Vagina (tissue), 2 donors: ENCODE measurements around the gene DNM3. TPM values are rescaled to one million over a fixed set of nuclear protein-coding genes. Genes with fewer than 3 reads are reported as not detected.

Experiments used
- DNase-seq, 2 donors: peaks; one replicate each; pipeline ENCODE4 v3.0.0-alpha.2; 2017; ENCODE audit errors: extremely low spot score in 2 of 2
- H3K27ac ChIP-seq: fragments of 200-600 bp; sonication (generic); one replicate; pipeline ENCODE4 v1.5.1; 2019
- H3K27me3 ChIP-seq: fragments of 200-600 bp; sonication (generic); one replicate; pipeline ENCODE4 v1.5.1; 2019
- H3K36me3 ChIP-seq, 2 donors: fragments of 200-600 bp; sonication (generic); one replicate each; pipeline ENCODE4 v1.5.1; 2017 to 2019
- H3K4me1 ChIP-seq: fragments of 200-600 bp; sonication (generic); one replicate; pipeline ENCODE4 v1.5.1; 2019
- H3K4me3 ChIP-seq, 2 donors: fragments of 200-600 bp; sonication (generic); 1 replicate in 1 of 2; 2 replicates in 1 of 2; pipeline ENCODE4 v1.5.1; 2016 to 2019
- H3K9me3 ChIP-seq: fragments of 200-600 bp; sonication (generic); one replicate; pipeline ENCODE4 v1.5.1; 2019
- POLR2A ChIP-seq, 2 donors: fragments of 450-650 bp; IDR thresholded peaks; one replicate each; pipeline ENCODE4 v1.6.1; 2017; ENCODE audit warnings: antibody characterized with exemption in 2 of 2, mild to moderate bottlenecking in 2 of 2, moderate library complexity in 2 of 2
- POLR2AphosphoS5 ChIP-seq, 2 donors: sonication (generic); formaldehyde crosslinking; IDR thresholded peaks; one replicate each; pipeline ENCODE4 v1.9.0; 2017; ENCODE audit warnings: antibody characterized with exemption in 2 of 2, mild to moderate bottlenecking in 2 of 2, low read depth in 1 of 2; ENCODE audit not compliant: insufficient read depth in 1 of 2
- intact Hi-C: fragments of 100-400 bp; cut with DNase I; formaldehyde crosslinking; loops from one replicate; pipeline ENCODE4 v1.15.1; 2023
- total RNA-seq: library from RNA; depleted of rRNA; stranded (reverse); fragments of >200 nt; gene quantifications from one replicate; pipeline ENCODE4 v1.2.3, GENCODE V29; 2016
- TF ChIP-seq, protein P1 (sequence below), 3 experiments: fragments of 450-650 bp in 2 of 3; fragments of 200-600 bp in 1 of 3; sonication (generic) in 1 of 3; IDR thresholded peaks; one replicate each; pipeline ENCODE4 v1.5.1; 2017 to 2019; ENCODE audit warnings: antibody characterized with exemption in 3 of 3, mild to moderate bottlenecking in 2 of 3, moderate library complexity in 2 of 3

The DNM3 gene
- total RNA-seq, 1 donor from 2014 or later = 15.5 TPM

- Histone ChIP-seq H3K4me3 (no peak overlapping the region), H3K36me3 (no peaks in the 10 kb centered on the region), H3K27me3 (no peaks in the 10 kb centered on the region), H3K4me1 (peaks cover under 1% of the 10 kb centered on the region), H3K27ac (no peak overlapping the region), H3K9me3 (no peaks in the 10 kb centered on the region)
- TF ChIP-seq POLR2AphosphoS5 (IDR thresholded peaks at IDR 0.05; ENCODE audit: insufficient read depth in 1 of 2, low read depth in 1 of 2) (no peak), POLR2A (IDR thresholded peaks at IDR 0.05) (no peak)
- TF ChIP-seq, protein P1, sequence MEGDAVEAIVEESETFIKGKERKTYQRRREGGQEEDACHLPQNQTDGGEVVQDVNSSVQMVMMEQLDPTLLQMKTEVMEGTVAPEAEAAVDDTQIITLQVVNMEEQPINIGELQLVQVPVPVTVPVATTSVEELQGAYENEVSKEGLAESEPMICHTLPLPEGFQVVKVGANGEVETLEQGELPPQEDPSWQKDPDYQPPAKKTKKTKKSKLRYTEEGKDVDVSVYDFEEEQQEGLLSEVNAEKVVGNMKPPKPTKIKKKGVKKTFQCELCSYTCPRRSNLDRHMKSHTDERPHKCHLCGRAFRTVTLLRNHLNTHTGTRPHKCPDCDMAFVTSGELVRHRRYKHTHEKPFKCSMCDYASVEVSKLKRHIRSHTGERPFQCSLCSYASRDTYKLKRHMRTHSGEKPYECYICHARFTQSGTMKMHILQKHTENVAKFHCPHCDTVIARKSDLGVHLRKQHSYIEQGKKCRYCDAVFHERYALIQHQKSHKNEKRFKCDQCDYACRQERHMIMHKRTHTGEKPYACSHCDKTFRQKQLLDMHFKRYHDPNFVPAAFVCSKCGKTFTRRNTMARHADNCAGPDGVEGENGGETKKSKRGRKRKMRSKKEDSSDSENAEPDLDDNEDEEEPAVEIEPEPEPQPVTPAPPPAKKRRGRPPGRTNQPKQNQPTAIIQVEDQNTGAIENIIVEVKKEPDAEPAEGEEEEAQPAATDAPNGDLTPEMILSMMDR (IDR thresholded peaks at IDR 0.05) = no peak
- DNase-seq = no peak
- intact Hi-C loops = no loop called here
Observed at GRCh38 chr1:171845998-171846397, 4.7 kb downstream of the DNM3 start.

DNA sequence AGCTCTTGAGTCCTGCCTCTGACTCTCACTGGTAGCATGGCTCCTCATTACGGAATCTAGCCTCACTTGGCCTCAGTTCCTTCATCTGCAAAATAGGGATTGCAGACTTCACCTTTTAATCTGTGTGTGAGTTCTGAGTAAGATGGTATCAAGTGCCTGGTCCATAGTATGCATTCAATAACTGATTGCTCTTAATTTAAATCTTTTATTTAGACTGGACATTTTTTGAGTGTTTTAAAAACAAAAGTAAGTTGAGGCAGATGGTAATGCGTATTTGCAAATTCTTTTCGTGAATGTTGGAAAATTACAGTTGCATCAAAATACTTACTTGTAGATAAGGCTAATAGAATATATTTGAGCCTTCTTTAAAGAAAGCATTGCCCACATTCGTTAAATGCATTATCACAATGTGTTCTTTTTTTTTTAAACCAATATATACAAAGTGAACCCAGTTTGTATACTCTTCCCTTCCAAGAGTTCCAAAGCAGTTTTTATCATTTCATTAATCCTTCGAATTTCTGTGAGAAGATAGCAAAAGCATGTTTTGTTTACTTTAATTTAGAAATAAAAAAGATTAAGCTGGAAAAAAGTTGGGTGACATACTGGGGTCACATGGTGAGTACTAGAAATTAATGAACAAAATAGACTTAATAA is 8.1 kb downstream of the DNM3 start:
- no peak for DNase-seq
- Histone ChIP-seq H3K4me1 (no peaks in the 10 kb centered on the region), H3K4me3 (no peak overlapping the region), H3K27me3 (no peaks in the 10 kb centered on the region), H3K9me3 (no peaks in the 10 kb centered on the region), H3K36me3 (no peaks in the 10 kb centered on the region), H3K27ac (no peak overlapping the region)
- TF ChIP-seq POLR2A (IDR thresholded peaks at IDR 0.05) = no peak
- no peak for TF ChIP-seq POLR2AphosphoS5 (IDR thresholded peaks at IDR 0.05; ENCODE audit: insufficient read depth in 1 of 2, low read depth in 1 of 2)
- TF ChIP-seq, protein P1 (IDR thresholded peaks at IDR 0.05) = no peak
- intact Hi-C loops = no loop called here

- no peak for DNase-seq
- H3K4me3 ChIP-seq = no peak overlapping the region
- no peak overlapping the region for H3K27ac ChIP-seq
- no peaks in the 10 kb centered on the region for H3K9me3 ChIP-seq
- TF ChIP-seq, protein P1 (IDR thresholded peaks at IDR 0.05) = no peak
- no peak for TF ChIP-seq POLR2AphosphoS5 (IDR thresholded peaks at IDR 0.05; ENCODE audit: insufficient read depth in 1 of 2, low read depth in 1 of 2)
- no peak for TF ChIP-seq POLR2A (IDR thresholded peaks at IDR 0.05)
- intact Hi-C loops = no loop called here
- H3K36me3 ChIP-seq = no peaks in the 10 kb centered on the region
- H3K27me3 ChIP-seq = no peaks in the 10 kb centered on the region
- no peaks in the 10 kb centered on the region for H3K4me1 ChIP-seq
Observed at GRCh38 chr1:171850651-171851350, 9.5 kb downstream of the DNM3 start.

DNA sequence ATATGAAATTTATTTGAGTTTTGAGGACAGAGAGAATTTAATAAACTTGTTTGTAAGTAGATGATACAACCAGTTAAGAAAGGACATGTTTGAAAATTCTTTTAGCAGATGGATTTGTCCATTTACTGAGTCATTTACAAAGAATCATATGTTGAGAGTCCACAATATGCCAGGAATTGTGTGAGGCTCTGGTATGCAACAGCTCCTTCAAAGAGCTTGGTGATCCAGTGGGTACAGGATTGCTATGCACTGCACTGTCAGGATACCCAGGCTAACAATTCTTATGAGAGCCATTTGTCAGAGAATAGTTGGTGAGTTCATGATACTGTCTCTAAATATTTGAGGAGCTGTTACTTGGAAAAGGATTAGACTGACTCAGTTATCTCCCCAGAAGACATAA is 11.0 kb downstream of the DNM3 start:
- intact Hi-C loops = no loop called here
- Histone ChIP-seq H3K9me3 (no peaks in the 10 kb centered on the region), H3K4me1 (no peaks in the 10 kb centered on the region), H3K27me3 (no peaks in the 10 kb centered on the region), H3K4me3 (no peak overlapping the region), H3K36me3 (no peaks in the 10 kb centered on the region), H3K27ac (no peak overlapping the region)
- no peak for TF ChIP-seq POLR2A (IDR thresholded peaks at IDR 0.05)
- no peak for TF ChIP-seq POLR2AphosphoS5 (IDR thresholded peaks at IDR 0.05; ENCODE audit: insufficient read depth in 1 of 2, low read depth in 1 of 2)
- DNase-seq = no peak

- H3K36me3 ChIP-seq = no peaks in the 10 kb centered on the region
- H3K27ac ChIP-seq = no peak overlapping the region
- no peak overlapping the region for H3K4me3 ChIP-seq
- TF ChIP-seq POLR2AphosphoS5 (IDR thresholded peaks at IDR 0.05; ENCODE audit: insufficient read depth in 1 of 2, low read depth in 1 of 2) = no peak
- TF ChIP-seq, protein P1 (IDR thresholded peaks at IDR 0.05) = no peak
- TF ChIP-seq POLR2A (IDR thresholded peaks at IDR 0.05) = no peak
- no peaks in the 10 kb centered on the region for H3K4me1 ChIP-seq
- H3K27me3 ChIP-seq = no peaks in the 10 kb centered on the region
- intact Hi-C loops = no loop called here
- H3K9me3 ChIP-seq = no peaks in the 10 kb centered on the region
- no peak for DNase-seq
Observed at GRCh38 chr1:171855381-171855780, 14.1 kb downstream of the DNM3 start.
